Hindlimb muscle (tissue), 1 donor: ENCODE measurements around the gene ITPRID1. TPM values are rescaled to one million over a fixed set of nuclear protein-coding genes. Genes with fewer than 3 reads are reported as not detected.
A peak's percentile ranks its signal among the peaks of the same experiment; 100 is the strongest.

Experiments
- DNase-seq: peaks from one replicate; pipeline ENCODE4 v3.0.0-alpha.2; 2013
- polyA plus RNA-seq: library from polyadenylated mRNA; unstranded; fragments of 120-200 nt; gene quantifications from one replicate; pipeline ENCODE4 v1.2.1, GENCODE V29; 2013; ENCODE audit not compliant: insufficient read length

ITPRID1 gene
- polyA plus RNA-seq, 1 donor = 0.61 TPM

DNA sequence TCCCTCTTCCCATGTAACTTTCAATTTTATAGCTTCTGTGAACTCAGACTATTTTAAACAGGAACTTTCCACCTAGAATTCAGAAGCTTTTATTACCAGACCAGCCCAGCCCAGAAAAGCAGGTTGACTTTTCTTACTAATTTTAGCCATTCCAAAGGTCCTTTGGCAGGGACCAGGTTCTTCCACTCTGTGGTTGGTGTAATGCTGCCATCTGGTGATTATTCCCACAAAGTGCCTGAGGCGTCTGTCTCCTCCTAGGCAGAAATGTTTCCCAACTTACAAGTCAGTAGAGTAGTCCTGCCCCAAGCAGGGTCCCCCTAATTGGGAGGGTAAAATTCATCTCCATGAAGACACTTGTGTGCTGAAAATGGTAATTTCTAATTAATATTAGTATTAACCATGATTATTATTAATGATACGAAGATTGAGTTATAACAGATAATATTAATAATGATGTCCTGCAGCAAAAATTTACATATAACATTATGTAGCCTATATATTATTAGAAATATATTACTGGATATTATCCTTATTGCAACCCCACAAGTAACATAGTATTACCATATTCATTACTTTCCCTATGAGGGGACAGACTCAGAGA is 120.1 kb downstream of the ITPRID1 start:
- peak; percentile 64 for DNase-seq

DNA sequence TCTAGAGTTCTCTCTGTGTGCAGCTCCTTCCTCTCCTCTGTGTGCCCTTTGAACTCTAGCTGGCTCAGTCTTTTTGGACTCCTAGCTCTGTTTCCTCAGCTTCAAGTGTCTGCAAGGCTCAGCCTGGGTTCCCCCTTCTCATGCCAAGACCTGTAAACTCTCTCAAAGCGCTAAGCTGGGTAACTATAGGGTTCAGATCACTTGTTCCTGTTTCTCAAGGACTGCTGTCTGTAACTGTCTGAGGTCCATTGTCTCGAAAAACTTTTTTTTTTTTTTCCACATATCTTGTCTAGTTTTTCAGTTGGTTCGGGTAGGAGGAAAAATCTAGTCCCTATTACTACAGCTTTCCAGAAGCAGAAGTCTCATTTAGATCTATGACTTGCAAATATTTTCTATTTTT is 126.5 kb downstream of the ITPRID1 start:
- no peak for DNase-seq

DNA sequence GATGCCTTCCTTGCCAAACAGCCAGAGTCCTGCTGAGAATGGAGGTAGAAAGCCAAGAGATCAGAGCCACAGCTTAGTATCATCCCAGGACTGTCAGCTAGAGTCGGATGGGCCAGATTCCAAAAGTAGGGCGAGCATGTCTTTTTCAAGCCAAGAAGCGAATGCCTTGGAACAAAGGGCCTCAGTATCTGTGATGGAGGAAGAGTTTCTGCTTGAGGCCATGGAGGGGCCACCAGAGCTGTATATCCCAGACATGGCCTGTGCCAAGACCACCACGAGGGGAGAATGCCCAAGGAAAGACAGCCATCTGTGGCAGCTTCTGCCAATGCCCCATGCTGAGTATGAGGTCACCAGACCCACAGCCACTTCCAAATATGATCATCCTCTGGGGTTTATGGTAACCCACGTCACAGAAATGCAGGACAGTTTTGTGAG is 128.8 kb downstream of the ITPRID1 start:
- DNase-seq = no peak

DNA sequence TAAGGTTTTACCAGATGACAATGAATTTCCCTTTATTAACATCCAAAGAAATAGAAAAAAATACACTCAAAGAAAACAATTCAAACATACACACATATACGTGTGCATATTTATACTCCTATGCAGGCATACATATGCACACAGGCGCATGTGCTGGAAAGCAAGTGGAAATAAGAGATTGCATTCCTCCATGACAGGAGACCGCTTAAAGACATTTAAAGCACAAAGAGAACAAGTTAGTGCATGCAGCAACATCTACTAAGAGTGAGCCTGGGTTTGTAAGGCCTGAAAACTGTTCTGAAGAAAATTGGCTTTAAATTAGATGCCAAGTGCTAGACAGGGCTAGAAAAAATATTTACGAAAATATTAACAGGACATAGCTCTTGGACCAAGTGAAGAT is 133.1 kb downstream of the ITPRID1 start:
- DNase-seq = no peak

DNA sequence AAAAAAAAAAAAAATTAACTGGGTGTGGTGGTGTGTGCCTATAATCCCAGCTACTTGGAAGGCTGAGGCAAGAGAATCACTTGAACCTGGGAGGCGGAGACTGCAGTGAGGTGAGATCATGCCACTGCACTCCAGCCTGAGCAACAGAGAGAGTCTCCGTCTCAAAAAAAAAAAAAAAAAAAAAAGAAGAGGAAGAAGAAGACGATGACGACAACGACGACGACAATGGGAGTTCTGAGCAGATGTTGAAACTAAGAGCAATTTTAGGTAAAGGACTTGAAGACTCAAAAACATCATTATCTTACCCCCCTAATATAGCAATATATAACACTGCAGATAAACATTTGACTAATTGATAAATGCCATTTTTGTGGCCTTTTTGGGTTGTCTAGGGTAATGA is 133.6 kb downstream of the ITPRID1 start:
- DNase-seq = no peak

DNA sequence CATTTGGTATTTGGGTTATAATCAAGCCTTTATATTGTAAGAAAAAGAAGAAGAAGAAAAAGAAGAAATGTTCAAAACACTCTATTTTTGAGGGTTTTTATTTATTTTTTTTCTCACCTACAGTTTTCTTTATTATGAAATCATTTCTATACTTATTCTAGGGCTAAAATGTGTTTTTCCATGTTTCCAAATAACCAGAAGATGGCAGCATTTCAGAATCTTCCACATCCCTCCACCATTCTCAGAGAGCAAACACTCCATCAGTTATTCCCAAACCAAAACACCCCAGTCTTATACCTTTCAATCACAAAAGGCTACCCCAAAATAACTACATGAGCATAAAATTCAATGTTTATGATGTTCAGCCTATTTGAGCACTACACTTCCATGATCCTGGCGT is 134.4 kb downstream of the ITPRID1 start:
- no peak for DNase-seq

DNA sequence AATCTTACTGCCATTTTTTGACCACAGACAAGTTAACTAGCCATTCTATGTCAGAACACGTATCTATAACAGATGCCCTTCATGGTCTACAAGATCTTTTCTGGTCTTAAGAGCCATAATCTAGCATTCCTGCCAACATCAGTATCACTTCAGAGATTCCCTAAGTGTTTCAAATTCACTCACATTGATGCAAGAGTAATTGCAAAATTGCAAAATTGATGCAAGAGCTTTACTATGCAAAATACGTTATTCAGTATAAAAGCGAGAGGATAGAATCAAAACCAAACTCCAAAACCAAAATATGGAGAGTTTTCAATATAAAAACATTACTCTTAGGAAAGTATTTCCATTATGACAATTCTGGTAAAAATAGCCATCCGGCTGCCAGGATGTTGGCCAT is 135.0 kb downstream of the ITPRID1 start:
- DNase-seq = no peak

DNA sequence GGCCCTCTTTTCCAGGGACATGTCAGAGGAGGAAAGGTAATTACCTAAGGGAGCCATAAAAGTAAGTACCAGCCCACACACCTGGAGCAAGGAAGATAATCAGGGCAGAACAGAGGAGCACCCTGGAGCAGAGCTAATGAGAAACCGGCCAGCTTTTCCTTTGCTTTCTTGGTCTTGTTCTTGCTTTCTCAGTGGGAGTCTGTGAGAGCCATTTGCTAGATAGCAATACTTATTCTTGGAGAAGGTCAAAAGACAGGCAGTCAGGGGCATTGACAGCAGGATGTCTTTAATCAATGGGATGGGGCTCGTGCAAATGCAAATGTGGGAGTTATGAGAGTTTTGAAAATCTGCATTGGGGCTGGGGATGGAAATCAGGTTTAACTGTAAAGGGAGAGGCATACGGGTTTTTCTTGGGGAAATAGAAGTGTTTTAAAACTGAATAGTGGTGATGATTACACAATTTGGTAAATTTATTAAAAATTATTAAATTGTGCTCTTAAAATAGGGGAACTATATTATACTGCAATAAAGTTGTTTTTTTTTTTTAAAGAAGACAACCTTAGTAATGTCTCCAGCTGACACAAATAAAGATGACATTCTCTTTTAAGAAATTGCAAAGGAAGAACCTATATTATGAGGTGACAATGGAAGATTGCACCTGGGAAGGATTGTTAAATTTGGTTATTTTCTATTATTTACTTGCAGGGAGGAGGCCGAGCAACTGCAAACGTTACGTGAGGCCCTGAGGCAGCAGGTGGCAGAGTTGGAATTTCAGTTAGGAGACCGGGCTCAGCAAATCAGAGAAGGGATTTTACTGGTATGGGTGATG is 137.6 kb downstream of the ITPRID1 start:
- no peak for DNase-seq

DNA sequence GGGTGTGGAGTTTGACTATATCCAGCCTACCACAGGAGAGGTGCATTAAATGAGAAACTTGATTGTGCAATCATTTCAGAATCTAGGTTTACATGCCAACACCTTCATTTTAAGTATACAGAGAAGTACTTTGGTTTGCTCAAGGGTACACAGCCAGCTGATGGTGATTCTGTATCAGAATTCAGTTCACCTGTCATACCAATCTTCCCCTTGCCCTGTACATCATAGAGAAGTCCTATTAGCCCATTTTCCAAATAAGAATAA is 138.1 kb downstream of the ITPRID1 start:
- no peak for DNase-seq

DNA sequence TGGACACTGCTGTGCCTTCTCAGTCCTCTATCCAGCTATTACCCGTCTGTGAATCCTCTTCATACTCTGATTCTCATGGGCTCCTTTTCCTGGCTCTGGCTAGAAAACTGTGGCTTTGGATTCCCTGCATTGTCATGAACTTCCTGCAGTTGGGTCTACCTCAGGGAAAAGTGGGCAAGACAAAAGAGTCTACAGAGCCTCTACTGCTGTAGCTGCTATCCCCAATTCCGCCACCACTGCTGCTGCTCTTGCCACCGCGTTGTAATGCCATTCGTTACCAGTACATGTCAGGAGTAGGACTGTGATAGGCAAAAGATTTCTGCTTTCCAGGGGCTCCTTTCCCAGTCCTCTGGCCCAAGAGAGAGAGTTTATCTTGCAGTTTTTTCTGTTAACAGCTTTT is 149.2 kb downstream of the ITPRID1 start:
- DNase-seq = no peak

DNA sequence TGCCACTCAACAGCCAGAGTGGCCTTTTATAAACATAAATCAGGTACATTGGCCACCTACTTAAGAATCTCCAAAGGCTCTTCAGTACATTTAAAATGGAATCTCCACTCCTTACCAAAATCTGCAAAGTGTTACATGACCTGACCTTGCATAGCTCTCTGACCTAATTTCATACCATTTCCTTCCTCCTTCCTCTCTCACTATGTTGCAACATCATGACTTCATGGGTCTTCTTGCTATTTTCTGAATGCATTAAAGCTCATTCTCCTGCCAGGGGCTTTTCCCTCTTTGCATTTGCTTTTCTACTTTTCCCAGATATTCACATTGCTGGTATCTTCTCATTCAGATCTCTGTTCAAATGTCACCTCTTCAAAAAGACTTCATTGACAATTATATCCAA is 151.0 kb downstream of the ITPRID1 start:
- no peak for DNase-seq

DNA sequence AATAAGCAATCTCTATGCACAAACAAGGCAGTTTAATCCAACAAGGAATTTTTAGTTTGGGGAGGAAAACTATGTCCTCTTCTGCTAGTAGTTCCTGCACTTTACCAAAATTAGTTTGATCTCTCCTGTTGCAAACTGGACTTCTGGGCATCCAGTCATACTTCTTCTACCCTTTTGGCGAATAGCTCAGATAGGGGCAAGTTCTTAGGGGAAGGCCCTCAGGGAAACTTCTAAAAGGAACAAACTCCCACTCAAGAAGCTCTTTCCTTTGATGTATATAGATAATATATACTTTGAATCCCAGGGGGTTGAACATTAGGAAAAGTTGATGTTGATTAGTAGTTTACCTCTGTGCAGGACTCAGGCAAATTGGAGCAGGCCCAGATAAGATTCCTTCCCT is 151.7 kb downstream of the ITPRID1 start:
- DNase-seq = no peak

DNA sequence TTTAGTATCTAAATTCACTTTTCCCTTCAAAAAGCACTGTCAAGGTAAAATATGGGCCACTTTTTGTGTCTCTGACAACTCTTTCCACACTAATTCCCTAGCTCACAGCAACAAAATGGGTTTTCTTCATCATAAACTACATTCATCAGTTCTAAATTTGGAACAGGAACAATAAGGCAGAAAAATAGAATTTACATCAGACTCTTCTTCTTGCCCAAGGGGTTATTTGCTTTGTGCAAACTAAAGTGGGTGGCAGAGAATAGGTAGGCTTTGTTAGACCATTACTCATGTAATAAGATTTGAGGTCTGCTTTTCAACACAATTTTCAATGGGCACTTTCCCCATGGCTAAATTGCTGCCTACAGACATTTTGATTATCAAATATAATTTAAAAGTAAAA is 155.6 kb downstream of the ITPRID1 start:
- no peak for DNase-seq

DNA sequence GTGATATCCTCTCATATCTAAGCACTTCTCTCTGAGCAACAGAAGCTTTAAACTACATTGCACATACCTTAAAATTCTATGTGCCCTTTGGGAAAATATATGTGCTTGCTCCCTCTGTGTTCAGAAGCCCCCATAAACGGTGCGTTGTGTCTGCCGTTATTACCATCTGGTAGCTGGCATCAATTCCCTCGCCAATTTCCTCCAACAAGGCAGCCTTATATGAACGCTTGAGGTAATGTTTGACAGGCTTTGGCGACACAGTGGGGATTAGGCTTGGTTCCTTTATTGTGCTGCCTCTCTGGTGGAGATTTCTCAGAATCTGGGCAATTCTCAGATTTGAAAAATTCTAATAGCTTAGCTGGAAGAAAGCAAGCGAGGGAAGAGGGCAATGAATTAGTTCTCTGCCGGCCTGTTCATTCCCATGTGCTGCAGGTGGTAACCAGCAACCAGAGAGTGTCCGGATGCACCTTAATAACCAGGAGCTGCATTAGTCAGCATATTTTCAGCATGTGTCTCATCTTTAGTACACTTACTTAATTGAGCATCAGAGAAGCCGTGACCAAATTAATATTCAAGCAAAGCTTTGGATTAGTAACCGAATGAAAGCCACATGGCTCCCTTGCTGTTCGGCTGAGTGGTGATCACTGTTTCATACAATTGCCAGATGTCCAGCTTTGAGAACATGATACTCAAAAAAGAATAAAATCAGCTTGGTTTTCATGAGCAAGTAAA is 165.8 kb downstream of the ITPRID1 start:
- no peak for DNase-seq

DNA sequence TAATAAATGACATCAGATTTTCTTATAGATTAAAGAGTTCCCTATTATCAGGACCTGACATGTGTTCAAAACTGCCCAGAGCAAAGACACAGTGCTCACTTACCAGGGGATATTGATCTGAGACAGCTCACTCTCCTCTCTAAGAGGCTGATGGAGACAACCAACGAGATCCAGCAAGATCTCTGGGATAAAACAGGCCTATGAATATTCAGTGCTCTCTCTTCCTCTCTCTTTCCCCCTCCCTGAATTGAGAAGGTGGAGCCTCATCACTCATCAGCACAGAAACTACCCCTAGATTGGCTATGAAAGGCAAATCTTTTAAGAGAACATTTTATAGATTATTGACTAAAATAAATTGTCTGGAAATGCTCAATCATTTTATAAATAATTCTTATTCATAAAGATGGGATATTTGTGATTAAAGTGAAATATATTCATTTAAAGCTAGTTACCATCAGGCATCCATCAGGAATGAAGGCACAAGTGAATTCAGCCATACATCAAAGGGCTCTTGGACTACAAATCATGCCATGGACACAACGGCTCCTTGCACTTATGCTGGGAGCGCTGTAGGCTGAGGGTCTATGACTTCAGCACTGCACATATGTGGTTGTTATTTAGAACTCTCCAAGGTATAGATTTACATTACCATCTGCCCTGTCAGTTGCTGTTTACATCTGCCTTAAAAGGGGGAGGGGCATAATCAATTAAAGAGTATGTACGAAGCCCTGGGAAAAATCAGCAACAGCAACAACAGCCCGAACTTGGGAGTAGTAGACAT is 169.7 kb downstream of the ITPRID1 start:
- no peak for DNase-seq

DNA sequence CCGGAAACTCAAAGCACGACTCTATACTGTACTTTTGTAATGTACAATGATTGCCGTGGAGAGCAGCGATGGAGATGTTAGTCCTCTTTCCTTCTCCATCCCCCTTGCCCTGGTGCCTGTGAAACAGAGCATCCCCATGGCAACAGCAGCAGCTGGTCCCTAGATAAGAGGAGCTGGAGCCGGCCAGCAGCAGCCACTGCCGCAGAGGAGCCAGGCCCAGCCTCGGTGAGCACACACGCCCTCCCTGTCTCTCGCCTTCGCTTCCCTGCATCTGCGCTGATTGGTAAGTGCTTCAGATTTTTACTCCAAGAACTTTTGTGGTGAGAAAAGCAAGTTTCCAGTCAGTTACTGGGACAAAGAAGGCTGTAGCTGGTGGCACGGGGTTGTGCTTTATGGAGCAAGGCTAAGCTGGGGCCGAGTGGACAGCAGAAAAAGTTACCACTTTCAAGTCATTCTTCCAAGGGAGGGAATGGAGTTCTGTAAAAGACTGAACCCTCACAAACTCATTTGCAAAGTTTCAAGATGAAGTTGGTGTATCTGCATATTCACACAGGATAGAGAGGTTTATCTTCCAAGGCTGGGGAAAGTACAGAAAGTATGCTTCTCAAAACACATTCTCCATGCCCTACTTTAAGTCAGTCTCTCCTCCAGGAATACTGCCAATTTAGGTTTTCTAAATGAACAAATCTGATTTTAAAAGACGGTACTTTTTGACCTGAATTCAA is 173.3 kb downstream of the ITPRID1 start, which contains the start of gene PPP1R17:
Gene PPP1R17 (plus strand): TSS at position 192 of the 725 bp plus-strand sequence. CDS start 5,227 bp downstream, outside the sequence.
- peak; percentile 4 for DNase-seq

DNA sequence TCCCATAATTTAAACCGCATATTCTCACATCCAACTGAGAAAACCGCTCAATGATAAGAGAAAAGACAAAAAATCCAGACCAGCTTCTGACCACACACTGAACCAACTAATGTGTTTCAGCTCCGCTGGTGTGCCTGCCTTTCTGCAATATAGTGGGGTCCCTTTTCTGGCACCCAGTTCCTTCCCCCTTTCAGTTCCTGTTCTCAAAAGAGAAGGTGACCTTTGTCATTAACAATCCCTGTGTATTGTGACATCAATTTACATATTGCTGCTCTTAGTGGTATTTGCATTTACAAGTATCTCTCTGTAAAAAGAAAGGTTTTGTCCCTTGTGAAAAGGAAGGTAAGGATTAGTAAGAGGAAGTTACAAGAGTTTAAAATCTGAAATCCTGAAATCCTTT is 174.5 kb downstream of the ITPRID1 start:
- no peak for DNase-seq

DNA sequence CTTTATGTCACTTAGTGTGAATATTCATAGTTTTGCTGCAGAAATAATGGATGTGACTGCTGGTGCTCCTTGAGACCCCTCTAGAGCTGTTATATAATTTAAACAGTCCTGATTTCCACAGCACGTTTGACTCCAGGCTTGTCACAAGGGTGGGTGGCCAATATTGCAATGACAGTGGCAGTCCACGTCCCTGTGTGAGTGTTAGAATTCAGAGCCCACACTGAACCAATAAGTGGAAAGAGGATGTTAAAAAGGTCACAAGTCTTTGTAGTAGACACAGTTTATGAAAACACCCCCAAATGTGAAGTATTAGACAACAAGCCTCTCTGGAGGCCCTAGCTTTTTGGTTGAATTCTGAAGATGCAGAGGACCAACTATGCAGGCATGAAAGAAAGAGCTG is 175.1 kb downstream of the ITPRID1 start:
- DNase-seq = no peak

DNA sequence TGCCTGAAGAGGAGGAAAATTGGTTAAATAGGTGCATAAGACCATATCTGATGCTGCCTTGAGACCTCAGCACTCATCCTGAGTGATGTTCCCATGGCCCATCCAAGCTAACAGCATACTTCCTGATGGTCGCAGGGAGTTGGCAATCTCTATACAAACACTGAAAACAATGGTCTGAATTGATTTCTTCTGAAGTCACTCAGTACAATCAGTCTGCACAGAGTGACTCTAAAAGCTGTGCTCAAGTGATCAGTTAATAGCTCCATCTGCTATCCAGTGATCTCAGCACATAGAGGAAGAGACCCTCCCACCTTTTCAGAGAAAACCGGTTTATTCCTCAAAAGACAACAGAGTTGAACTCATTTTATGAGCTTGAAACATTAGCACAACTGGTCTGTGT is 177.0 kb downstream of the ITPRID1 start:
- DNase-seq = no peak

DNA sequence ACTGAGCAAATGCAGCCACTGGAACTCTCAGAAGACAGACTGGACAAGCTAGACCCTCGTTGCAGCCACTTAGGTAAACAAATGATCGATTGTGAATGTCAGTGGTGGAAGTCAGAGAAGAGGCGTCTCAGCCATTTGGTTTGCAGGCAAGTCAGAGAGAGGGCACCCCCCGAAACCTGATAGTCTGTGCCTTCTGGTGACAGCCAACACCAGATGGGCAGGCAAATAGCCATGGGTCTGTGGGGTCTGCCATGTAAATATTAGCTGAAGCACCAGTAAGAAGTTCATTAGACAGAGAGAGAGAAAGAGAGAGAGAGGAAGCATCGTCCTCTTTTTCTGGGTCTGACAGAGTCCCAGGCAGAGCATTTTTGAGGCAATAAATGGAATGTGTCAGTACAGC is 178.6 kb downstream of the ITPRID1 start:
- DNase-seq = no peak

DNA sequence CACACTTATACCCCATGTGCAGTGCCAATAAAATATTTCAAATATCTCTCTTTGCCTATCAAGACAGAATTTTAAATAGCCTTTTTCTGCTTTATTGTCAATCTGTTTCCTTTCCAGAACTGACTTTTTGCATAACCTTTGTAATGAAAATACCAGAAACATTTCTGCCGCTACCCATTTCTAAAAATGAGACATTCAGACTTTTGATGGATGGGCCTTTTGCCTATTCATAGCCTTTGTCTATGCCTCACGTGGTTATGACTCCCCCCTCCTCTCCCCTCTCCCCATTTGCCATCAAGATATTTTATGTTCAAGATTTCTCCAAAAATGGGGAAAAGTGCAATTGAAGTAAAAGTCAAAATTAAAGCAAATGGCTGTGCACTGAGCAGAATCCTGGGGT is 179.0 kb downstream of the ITPRID1 start:
- DNase-seq = no peak
